ENCODE data around the gene KNDC1. TPM values are rescaled to one million over a fixed set of nuclear protein-coding genes. Genes with fewer than 3 reads are reported as not detected.

The KNDC1 gene
- total and polyA plus RNA-seq, 2 of the 4 experiments (the other 2 are of a cell fraction): 0.18 to 1.1 TPM

DNA sequence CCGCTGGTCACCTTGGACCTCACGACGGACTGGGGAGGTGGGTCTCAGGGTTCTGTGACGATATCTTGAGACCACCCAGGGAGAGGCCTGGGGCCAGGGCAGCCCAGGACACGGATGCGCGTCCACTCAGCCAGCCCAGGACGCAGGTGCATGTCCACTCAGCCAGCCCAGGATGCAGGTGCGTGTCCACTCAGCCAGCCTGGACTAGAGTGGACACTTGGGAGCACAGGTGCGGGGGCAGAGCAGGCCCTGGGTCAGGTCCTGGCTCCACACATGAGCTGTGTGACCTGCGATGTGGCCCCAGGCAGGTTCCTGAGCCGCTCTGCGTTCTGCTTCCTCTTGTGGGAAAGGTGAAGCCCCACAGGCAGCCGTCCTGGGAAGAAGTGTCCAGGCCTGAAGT, 22.2 kb downstream of the KNDC1 start:
- no peak overlapping the region for H3K27ac ChIP-seq (ENCODE audit: insufficient read depth, low read length)
- no peak overlapping the region for H4K5ac ChIP-seq (ENCODE audit: low read depth, low read length)
- WGBS, 2 experiments (ENCODE audit: extremely low coverage in 2 of 2, insufficient read length in 1 of 2): 64% methylated on average over 11 of the region's 14 CpGs; no CpG with 5 or more reads in 1 of the 2 experiments
- no peaks in the 10 kb centered on the region for H3K27me3 ChIP-seq (ENCODE audit: control insufficient read depth, insufficient read depth, low read length)
- intact Hi-C loops (cut with micrococcal nuclease): no loop called here
- peaks cover 2% of the 10 kb centered on the region for H3K36me3 ChIP-seq (ENCODE audit: control insufficient read depth, insufficient read depth, low read length)
- no peaks in the 10 kb centered on the region for H4K20me1 ChIP-seq (ENCODE audit: insufficient read depth, low read length)
- no peak overlapping the region for H2BK120ac ChIP-seq (ENCODE audit: low read depth, low read length)
- H2BK5ac ChIP-seq (ENCODE audit: low read depth, low read length, poor library complexity, severe bottlenecking): no peak overlapping the region
- H3K9me1 ChIP-seq (ENCODE audit: insufficient read depth, low read length): no peaks in the 10 kb centered on the region
- H3K4ac ChIP-seq (ENCODE audit: low read depth, low read length): no peak overlapping the region
- no peak overlapping the region for H4K8ac ChIP-seq (ENCODE audit: low read depth in 2 of 2, low read length in 2 of 2)
- H2BK15ac ChIP-seq (ENCODE audit: low read depth, low read length): no peak overlapping the region
- H2AK5ac ChIP-seq (ENCODE audit: low read depth, low read length): no peak overlapping the region
- no peak overlapping the region for H4K91ac ChIP-seq (ENCODE audit: insufficient read depth, low read depth, low read length)
- no peak overlapping the region for H3K4me3 ChIP-seq (ENCODE audit: insufficient read depth, low read depth, low read length)
- dilution Hi-C loops (cut with HindIII; ENCODE audit: low sequenced_read_pairs, unreplicated experiment): no loop called here
- ChIA-PET CTCF (no interaction called here), POLR2A (ENCODE audit: unreplicated experiment) (no interaction called here)
- H2AK9ac ChIP-seq (replicated peaks; ENCODE audit: low read depth, low read length, poor library complexity): no peak overlapping the region
- H3K14ac ChIP-seq (replicated peaks; ENCODE audit: low read depth, low read length): no peak overlapping the region
- no peak overlapping the region for H3K18ac ChIP-seq (ENCODE audit: low read depth, low read length)
- H2AFZ ChIP-seq (replicated peaks; ENCODE audit: low read length, poor library complexity): no peak overlapping the region
- H3K9ac ChIP-seq (ENCODE audit: low read depth, low read length): no peak overlapping the region
- no peak overlapping the region for H3K23ac ChIP-seq (ENCODE audit: low read depth, low read length)
- no peaks in the 10 kb centered on the region for H3K4me1 ChIP-seq (ENCODE audit: control insufficient read depth, insufficient read depth, low read length)
- H3K9me3 ChIP-seq (ENCODE audit: control insufficient read depth, insufficient read depth, low read length): no peaks in the 10 kb centered on the region
- no TSS peak for BruUV-seq (replicated peaks)
- no peak overlapping the region for H3K56ac ChIP-seq (ENCODE audit: extremely low read depth, insufficient read depth, low read length)
- in situ Hi-C loops (cut with MboI; ENCODE audit: low sequenced_read_pairs): no loop called here
- DNase-seq (no peak), ATAC-seq (ENCODE audit: low read depth) (no peak)
- no peaks in the 10 kb centered on the region for H3K79me1 ChIP-seq (ENCODE audit: low read depth in 1 of 2, low read length in 2 of 2)
- TF ChIP-seq NFE2L2 (IDR thresholded peaks at IDR 0.05; ENCODE audit: low read depth, low read length): no peak
- no peak for TF ChIP-seq USF2 (IDR thresholded peaks at IDR 0.05; ENCODE audit: low read depth, low read length)
- TF ChIP-seq RFX5 (IDR thresholded peaks at IDR 0.05; ENCODE audit: low read depth, low read length): no peak
- TF ChIP-seq POLR2A (IDR thresholded peaks at IDR 0.05; ENCODE audit: low read depth, low read length): no peak
- no peak for TF ChIP-seq RAD21 (IDR thresholded peaks at IDR 0.05; ENCODE audit: low read length)
- TF ChIP-seq CEBPB (IDR thresholded peaks at IDR 0.05; ENCODE audit: low read depth, low read length): no peak
- TF ChIP-seq, protein P1, sequence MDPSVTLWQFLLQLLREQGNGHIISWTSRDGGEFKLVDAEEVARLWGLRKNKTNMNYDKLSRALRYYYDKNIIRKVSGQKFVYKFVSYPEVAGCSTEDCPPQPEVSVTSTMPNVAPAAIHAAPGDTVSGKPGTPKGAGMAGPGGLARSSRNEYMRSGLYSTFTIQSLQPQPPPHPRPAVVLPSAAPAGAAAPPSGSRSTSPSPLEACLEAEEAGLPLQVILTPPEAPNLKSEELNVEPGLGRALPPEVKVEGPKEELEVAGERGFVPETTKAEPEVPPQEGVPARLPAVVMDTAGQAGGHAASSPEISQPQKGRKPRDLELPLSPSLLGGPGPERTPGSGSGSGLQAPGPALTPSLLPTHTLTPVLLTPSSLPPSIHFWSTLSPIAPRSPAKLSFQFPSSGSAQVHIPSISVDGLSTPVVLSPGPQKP (IDR thresholded peaks at IDR 0.05; ENCODE audit: borderline replicate concordance, low read depth, low read length): no peak
- TF ChIP-seq SMC3 (IDR thresholded peaks at IDR 0.05; ENCODE audit: low read depth, low read length): no peak
- no peak for TF ChIP-seq MAFK (IDR thresholded peaks at IDR 0.05; ENCODE audit: low read depth, low read length)
- no peak for TF ChIP-seq MXI1 (IDR thresholded peaks at IDR 0.05; ENCODE audit: borderline replicate concordance, low read depth, low read length)
- TF ChIP-seq, protein P2, sequence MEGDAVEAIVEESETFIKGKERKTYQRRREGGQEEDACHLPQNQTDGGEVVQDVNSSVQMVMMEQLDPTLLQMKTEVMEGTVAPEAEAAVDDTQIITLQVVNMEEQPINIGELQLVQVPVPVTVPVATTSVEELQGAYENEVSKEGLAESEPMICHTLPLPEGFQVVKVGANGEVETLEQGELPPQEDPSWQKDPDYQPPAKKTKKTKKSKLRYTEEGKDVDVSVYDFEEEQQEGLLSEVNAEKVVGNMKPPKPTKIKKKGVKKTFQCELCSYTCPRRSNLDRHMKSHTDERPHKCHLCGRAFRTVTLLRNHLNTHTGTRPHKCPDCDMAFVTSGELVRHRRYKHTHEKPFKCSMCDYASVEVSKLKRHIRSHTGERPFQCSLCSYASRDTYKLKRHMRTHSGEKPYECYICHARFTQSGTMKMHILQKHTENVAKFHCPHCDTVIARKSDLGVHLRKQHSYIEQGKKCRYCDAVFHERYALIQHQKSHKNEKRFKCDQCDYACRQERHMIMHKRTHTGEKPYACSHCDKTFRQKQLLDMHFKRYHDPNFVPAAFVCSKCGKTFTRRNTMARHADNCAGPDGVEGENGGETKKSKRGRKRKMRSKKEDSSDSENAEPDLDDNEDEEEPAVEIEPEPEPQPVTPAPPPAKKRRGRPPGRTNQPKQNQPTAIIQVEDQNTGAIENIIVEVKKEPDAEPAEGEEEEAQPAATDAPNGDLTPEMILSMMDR (conservative IDR thresholded peaks at IDR 0.05; ENCODE audit: low read depth, low read length): no peak
- TF ChIP-seq MAZ (IDR thresholded peaks at IDR 0.05; ENCODE audit: borderline replicate concordance, low read depth, low read length): no peak
- no peak for TF ChIP-seq RCOR1 (IDR thresholded peaks at IDR 0.05; ENCODE audit: insufficient replicate concordance, low read length)
- TF ChIP-seq CHD1 (IDR thresholded peaks at IDR 0.05; ENCODE audit: low read depth, low read length): no peak
- TF ChIP-seq BHLHE40 (IDR thresholded peaks at IDR 0.05; ENCODE audit: low read depth, low read length): no peak
- TF ChIP-seq FOS (IDR thresholded peaks at IDR 0.05; ENCODE audit: low read depth, low read length): no peak
- H2BK20ac ChIP-seq (ENCODE audit: low read depth, low read length): no peak overlapping the region
- no peak overlapping the region for H3K4me2 ChIP-seq (ENCODE audit: low read depth, low read length)
